HG03469 (cell line): Measurements from ENCODE around the gene MAGEA8.
"Not testable (repeated sequence)": the region's sequence is repeated elsewhere in the genome, so short reads cannot be mapped to it uniquely, and the experiment has no call there.

Experiments used
- ATAC-seq: cut with Tn5 transposase; IDR thresholded peaks from one replicate; pipeline ENCODE4 v1.9.1; 2021; ENCODE audit warnings: mild to moderate bottlenecking, moderate library complexity, moderate number of reproducible peaks; ENCODE audit not compliant: unreplicated experiment

The MAGEA8 gene

GRCh38 chrX:149881081-149881711, at the start of gene MAGEA8:
Gene MAGEA8 (plus strand): TSS chrX:149881183. CDS start chrX:149884273, 3,090 bp downstream.
- no peak for ATAC-seq

DNA sequence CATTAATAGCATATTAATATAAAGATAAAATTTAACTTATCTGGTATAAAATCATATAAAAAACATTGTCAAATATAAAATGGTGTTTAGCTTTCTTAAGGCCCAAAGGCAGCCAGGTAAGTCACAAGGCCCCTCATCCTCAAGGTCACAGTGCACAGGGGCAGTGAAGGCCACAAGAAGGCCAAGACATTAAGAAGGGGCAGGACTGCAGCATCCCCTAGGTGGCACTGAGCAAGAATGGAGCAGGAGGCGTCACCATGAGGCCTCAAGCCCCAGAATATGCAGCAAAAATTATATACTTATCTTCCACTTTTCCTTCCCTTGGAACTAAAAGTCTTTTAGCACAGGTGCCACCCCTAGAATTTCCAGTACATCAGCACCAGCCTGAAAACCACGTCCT, 49.5 kb upstream of the MAGEA8 start:
- ATAC-seq, result no peak

GRCh38 chrX:149836728-149837127, 44.3 kb upstream of the MAGEA8 start:
- not testable (repeated sequence) for ATAC-seq

DNA sequence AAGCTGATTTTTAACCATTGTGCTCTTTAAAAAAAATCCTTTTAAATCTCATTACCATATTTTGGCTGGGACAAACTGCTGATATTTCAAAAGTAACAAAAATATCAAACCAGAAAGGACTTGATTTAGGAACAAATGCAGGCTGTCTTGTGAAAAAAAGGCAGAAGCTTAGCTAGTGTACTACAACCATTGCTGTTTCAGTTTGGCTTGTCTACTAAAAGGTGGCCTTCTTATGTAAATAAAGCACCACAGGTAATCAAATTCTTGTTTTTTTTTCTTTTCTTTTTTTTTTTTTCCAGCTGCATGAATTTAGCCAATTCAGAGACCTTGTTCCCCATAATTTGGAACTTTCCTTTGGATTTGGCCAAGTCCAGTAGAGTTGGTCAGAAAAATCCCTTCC, 43.8 kb upstream of the MAGEA8 start:
- ATAC-seq, result no peak

DNA sequence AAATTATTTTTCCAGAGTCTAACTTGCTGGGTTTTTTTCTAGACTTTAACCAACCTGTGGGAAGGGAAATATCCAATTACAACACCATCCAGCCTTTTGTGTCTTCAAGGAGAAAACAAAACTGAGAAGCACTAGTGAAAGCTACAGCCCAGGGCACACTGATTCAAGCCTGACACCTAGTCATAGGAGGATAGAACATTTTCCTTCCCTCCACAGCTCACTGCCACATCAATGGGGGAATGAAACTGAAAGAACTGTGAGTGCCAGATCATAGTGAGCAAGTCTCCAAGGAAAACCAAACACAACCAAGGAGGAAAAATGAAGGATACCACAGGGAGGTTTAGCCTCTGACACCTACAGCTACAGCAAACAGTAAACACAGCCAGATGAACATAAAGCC, 43.3 kb upstream of the MAGEA8 start:
- peak; percentile 54 for ATAC-seq

DNA sequence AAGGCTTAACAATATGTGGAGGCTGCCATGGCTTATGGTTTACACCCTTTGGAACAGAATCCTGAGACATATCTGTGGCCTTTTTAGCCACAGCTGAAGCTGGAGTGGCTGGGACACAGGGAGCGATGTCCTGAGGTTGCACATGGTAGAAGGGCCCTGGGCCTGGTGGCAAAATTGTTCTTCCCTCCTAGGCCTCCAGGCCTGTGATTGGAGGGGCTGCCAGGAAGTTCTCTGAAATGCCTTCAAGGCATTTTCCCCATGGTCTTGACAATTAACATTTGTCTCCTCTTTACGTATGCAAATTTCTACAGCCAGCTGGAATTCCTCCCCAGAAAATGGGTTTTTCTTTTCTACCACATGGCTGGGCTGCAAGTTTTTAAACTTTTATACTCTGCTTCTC, 39.1 kb upstream of the MAGEA8 start:
- no peak for ATAC-seq

DNA sequence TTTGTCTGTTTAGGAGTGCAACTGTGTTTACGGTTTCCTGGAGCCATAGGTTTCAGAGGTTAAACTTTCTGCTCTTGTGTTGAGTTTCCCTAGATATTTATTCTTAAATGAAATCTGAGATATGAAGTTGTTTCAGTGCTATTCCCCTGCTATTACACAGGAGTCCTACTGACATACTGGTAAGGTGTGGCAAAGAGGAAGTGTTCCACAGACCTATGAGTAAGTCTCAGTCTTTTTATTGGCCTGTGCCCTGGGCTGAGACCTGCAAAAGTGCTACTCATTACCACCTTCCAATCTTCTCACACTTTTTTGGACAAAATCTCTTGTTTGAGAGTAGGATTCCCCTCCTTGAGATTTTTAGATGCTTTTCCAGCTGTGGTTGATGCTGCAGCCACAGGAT, 35.6 kb upstream of the MAGEA8 start:
- ATAC-seq, result no peak

DNA sequence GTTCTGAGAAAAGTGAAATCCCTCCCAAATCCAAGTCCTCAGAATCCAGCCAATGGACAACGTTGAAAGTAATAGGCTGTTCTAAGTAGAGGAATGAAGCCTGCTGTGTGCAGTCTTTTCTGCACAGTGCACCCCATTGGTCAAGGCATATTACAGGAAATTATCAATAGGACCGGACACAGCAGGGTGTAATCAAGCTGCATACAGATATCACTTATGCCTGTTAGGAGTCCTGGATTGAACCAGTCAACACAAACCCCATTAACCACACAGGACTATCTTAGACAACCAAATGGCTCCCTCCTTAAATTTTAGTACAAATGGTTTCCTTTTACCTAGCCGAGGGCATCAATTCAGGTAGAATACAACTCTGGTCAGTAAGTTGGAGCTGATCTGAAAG, 34.2 kb upstream of the MAGEA8 start:
- ATAC-seq, result no peak

DNA sequence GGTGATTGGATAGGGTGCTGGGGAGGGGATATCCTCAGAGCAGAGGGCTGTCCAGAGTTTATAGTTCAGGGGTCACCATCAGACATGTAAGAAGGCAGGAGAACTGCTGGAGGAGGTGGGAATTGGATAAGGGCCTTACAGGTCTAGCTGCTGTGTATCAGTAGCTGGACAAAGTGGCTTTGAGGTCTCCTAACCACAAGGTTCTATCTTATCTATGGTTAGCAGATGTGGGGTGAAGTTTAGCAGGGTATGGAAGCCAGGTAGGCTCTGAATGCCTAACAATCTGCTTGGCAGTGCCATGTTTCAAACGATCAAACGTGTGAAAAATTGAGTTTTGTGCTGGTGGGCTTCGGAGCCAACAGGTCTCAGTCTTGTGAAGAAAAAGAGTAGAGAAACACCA, 32.1 kb upstream of the MAGEA8 start:
- ATAC-seq, result no peak

DNA sequence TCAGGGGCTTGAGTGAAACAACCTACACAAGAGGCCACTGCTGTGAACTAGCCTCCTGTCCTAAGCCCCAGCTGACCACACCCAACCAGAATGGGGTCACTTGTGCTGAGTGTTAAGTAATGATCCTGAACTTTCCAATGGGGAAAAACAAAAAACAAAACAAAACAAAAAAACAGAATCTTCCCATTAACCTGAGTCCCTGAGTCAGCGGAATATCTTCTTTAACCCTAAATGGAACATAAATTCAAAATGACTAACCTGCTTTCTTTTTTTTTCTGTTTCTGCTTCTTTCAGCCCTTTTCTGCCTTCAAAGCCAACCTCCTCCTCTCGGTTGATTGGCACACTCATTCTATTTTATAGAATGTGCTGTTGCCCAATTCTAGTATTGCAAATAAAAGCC, 31.2 kb upstream of the MAGEA8 start:
- ATAC-seq, result no peak

DNA sequence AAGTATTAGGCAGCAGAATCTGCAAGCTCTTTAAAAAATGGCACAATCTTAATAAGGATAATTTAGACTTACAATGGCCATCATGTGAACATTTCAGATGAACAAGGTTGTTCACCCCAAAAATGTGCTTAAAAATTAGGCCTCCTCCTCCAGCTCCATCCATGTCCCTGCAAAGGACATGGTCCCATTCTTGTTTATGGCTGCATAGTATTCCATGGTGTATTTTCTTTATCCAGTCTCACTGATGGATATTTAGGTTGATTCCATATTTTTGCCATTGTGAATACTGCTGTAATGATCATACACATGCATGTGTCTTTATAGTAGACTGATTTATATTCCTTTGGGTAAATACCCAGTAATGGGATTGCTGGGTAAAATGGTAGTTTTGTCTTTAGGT, 29.1 kb upstream of the MAGEA8 start:
- ATAC-seq, result no peak

DNA sequence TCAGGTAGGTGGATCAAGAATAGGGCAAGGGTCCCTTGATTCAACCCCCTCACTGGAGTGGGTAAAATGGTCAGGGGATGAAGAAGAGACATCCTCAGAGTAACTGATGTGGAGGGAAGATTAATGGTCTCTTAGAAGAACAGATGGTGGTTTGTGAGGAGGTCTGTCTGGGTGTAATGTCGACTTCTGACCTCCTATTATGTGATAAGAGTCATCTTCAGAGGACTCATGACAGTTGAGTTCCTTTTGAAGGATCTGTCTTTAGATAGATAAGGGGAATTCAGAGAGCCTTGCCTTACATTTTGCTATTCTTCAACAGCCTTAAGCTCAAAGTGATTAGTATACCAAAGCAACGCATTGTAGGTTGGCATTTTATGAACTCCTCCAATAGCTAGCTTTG, 27.1 kb upstream of the MAGEA8 start:
- no peak for ATAC-seq

DNA sequence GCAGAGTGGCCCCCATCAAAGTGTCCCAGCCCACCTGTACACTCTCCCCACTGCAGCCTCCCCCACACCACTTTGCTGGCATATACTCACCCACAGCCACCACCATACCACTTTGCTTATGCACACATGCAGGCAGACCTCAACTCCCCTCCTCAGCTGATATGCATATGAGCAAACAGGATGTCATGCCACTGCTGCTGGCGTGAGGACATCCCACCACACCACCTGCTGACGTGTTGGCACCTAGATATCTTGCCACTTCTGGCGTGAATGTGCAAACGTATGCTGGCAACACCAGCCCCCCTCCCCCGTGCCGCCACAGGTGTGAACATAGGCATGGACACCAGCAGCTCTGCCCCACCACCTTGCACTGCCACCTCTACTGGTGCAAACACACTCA, 22.4 kb upstream of the MAGEA8 start:
- ATAC-seq, result no peak

DNA sequence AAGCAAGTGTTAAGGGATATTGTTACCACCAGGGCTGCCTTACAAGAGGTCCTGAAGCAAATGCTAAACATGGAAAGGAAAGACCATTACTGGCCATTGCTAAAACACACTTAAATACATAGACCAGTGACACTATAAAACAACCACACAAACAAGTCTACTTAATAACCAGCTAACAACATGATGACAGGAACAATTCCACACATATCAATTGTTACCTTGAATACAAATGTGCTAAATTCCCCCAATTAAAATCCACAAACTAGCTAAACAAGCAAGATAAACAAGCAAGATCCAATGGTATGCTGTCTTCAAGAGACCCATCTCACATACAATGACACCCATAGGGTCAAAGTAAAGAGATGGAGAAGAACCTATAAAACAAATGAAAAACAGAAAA, 20.5 kb upstream of the MAGEA8 start:
- ATAC-seq, result no peak

GRCh38 chrX:149865390-149865789, 15.6 kb upstream of the MAGEA8 start:
- ATAC-seq, result no peak

- no peak for ATAC-seq
Observed at GRCh38 chrX:149867488-149867887, 13.5 kb upstream of the MAGEA8 start.

GRCh38 chrX:149870840-149871239, 10.1 kb upstream of the MAGEA8 start:
- ATAC-seq, result no peak

GRCh38 chrX:149871433-149871832, 9.6 kb upstream of the MAGEA8 start:
- ATAC-seq, result no peak

GRCh38 chrX:149871940-149872339, 9.0 kb upstream of the MAGEA8 start:
- peak; percentile 76 for ATAC-seq

- ATAC-seq, result no peak
Observed at GRCh38 chrX:149877157-149877556, 3.8 kb upstream of the MAGEA8 start.

- no peak for ATAC-seq
Observed at GRCh38 chrX:149877636-149878035, 3.3 kb upstream of the MAGEA8 start.

DNA sequence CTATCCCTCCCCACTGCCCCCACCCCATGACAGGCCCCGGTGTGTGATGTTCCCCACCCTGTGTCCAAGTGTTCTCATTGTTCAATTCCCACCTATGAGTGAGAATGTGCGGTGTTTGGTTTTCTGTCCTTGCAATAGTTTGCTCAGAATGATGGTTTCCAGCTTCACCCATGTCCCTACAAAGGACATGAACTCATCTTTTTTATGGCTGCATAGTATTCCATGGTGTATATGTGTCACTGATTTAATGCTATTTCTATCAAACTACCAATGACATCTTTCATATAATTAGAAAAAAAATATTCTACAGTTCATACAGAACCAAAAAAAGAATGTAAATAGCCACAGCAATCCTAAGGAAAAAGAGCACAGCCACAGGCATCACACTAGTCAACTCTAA, 9.8 kb downstream of the MAGEA8 start:
- ATAC-seq, result not testable (repeated sequence)

- ATAC-seq, result no peak
Observed at GRCh38 chrX:149898554-149898953, 17.6 kb downstream of the MAGEA8 start.
